Daoy (cell line): ENCODE measurements around the gene CDKAL1. TPM values are rescaled to one million over a fixed set of nuclear protein-coding genes. Genes with fewer than 3 reads are reported as not detected.

Experiments used
- total RNA-seq: library from RNA; depleted of rRNA; stranded (reverse); fragments of >200 nt; shearing (Covaris generic); gene quantifications from 2 replicates; pipeline ENCODE4 v1.2.3, GENCODE V29; 2014; rRNA removed

Gene CDKAL1
- total RNA-seq, 1 experiment from 2014 or later: 34.0 TPM

Other genes starting within 250 kb of the CDKAL1 start
- gene E2F3, start 132.6 kb upstream of the CDKAL1 start, total RNA-seq: 5.6 and 8.1 TPM in 2 replicates